Measurements from ENCODE around the gene KCTD2.

Gene KCTD2

GRCh38 chr17:75078284-75079022 is 31.4 kb downstream of the KCTD2 start:
- peak in 1 of 2 donors; percentile 13 for DNase-seq

- no peak for DNase-seq
Measured at GRCh38 chr17:75079023-75079373, 32.0 kb downstream of the KCTD2 start.

- DNase-seq: no peak
Measured at GRCh38 chr17:75081611-75082540, 34.9 kb downstream of the KCTD2 start.

GRCh38 chr17:75082683-75083082 is 35.7 kb downstream of the KCTD2 start:
- no peak for DNase-seq

- DNase-seq: no peak
Measured at GRCh38 chr17:75084039-75084660, 37.1 kb downstream of the KCTD2 start.

GRCh38 chr17:75086496-75087181 is 39.6 kb downstream of the KCTD2 start:
- DNase-seq: no peak

DNA sequence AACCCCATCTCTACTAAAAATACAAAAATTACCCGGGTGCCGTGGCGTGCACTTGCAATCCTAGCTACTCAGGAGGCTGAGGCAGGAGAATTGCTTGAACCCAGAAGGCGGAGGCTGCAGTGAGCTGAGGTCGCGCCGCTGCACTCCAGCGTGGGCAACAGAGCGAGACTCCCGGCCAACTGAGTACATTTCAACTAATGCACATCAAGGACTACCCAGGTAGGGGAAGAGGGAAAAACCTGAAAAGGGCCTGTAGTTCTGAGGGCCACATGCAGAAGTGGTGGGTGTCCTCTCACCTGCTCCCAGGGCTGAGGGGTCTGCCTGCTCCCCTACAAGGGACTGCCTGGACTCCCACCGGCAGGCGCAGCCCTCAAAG is 40.1 kb downstream of the KCTD2 start:
- no peak for DNase-seq

DNA sequence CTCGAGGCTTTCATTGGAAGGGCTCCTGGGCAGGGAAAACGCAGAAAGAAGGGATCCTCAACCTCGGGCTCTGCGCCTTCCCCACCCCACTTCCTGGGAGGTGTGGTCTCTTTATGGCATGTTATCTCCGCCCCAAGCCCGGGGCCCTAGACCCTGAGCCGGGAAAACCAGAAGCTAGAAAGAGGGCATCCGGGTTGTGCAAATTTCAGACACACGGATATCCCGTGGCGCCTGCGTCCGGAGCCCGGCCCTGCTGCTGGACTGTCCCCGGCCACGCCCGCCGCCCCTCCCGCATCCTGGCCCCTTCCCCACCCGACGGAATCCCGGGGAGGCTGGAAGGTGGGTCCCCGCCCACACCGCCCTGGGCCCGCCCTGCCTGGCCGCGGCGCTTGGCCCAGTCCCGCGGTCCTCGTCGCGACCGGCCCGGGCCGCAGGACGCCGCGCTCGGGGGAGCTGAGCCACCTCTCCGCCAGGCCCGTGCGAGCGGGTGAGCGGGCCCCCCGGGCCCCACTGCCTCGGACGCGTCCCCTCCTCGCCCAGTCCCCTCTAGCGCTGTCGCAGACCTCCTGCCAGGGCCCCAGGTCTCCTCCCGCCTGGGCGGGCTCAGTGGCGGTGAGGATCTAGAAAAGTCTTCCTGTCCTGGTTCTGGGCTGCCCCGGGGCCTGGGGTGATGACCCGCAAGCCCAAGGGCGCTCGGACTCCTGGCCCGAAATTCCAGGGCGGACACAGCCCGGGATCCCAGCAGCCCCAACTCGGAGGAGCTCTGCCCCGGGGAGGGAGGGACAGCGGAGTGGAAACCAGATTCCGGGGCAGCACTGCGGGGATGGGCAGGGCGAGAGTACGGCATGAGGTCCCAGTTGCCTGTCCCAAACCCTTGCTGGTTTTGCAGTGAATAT is 40.8 kb downstream of the KCTD2 start, which contains the start of gene SLC16A5:
SLC16A5 (plus strand) TSS at position 397 of the 896 bp plus-strand sequence. CDS start 5,683 bp downstream, outside the sequence.
- DNase-seq: peak in 1 of 2 donors; percentile 33

- DNase-seq: peak in 1 of 2 donors; percentile 18
Measured at GRCh38 chr17:75088465-75089417, 41.7 kb downstream of the KCTD2 start.

DNA sequence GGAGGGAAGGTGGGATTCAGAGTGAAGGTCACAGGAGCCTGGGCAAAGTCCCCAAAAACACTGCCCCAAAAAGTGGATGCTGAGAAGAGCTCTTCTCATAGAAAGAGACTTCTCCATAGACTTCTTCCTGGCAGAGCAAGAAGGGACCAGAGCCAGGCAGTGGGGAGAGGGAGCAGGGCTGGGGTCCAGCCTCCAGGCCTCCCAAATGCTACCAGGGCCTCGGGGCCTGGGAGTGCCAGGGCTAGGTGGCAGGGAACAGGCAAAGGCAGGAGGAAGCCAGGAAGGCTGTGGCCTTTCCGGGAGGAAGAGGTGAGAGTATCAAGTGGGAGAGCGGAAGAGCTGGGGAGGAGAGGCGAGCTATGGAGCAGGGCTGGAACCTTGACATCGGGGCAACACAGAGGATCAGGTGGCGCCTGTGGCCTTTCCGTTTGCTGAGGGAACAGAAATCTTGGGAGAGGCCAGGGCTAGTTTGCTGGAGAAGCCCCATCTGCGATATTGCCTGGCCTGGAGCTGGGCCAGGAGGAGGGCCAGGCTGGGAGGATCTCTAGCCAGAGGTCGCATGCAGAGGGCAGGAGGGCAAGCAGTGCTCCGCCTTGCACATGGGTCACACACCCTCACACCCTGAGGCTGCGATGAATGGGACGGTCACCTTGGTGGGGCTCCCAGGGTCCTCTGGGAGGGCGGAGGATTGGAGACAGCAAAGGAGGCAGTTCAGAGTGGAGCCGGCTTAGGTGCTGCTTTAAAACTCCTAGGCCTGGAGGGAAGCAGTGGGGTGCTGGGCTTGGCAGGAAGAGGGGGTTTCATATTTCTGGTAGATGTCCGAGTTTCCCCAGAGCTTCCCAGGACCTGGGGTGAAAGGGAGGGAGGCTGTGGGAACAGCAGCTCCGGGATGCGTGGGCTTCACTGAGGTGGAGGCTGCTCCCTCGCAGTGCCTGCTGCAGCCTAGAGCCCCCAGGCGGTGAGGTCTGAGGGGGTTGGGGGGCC is 44.1 kb downstream of the KCTD2 start:
- no peak for DNase-seq

DNA sequence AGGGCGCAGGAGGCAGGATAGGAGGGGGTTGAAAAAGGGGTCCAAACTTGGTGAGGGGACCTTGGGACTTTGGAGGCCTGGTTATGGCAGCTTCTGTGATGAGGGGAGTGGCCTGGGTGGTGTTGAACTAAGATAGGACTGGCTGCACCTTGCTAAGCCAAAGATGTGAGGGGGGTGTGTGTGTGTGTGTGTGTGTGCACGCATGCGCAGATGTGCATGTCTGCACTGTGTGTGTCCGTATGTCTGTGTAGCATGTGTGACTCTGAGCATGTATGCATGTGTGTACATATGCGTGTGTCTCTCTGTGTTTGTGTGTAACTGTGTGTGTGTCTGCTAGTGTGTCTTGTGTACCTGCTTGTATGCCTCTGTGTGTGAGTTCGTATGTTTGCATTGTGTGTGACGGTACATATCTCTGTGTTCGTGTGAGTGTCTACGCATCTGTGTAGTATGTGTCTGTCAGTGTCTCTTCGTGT is 44.9 kb downstream of the KCTD2 start:
- no peak for DNase-seq

DNA sequence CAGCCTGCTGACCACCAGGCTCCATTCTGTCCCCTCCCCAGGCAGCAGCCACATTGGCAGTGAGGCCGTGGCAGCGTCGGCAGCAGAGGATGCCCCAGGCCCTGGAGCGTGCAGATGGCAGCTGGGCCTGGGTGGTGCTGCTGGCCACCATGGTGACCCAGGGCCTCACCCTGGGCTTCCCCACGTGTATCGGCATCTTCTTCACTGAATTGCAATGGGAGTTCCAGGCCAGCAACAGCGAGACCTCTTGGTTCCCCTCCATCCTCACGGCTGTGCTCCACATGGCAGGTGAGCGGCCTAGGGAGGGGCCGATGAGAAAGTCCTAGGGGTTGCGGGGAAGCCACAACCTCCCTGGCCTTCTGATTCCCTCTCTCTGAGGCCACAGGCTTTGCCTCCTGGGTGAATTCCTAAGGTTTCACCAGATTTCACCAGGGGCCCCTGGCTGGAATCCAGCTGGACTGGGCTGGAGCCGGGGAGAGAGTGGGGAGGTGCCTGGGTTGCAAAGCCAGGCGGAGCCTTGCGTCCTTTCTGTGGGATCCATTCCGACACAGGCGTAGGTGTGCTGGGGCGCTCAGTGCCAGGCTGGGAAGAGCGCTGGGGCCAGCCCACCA is 46.6 kb downstream of the KCTD2 start:
- DNase-seq: no peak

GRCh38 chr17:75094871-75095399 is 47.9 kb downstream of the KCTD2 start:
- no peak for DNase-seq

DNA sequence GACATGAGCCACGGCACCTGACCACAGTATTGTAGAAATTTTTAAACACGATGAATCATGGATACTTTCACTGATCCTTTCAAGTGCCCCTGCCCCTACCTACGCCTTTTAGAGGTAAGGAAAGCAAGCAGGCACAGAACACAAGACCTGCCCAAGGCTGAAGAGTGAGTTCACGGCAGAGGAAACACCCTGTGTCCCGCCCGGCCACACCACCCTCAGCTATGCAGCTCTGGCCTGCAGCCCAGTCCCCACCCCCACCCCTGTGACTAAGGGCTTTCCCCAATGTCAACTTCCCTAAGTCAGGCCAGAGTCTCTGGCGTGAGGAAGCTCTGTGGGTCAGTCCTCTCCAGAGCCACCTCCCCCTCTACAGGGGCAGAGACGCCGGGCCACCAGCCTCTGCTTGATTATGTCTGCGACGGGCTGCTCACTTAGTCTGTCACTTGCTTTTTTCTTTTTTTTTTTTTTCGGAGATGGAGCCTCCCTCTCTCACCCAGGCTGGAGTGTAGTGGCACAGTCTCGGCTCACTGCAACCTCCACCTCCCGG is 49.1 kb downstream of the KCTD2 start:
- DNase-seq: no peak

GRCh38 chr17:75097865-75098264 is 50.8 kb downstream of the KCTD2 start:
- no peak for DNase-seq

- DNase-seq: no peak
Measured at GRCh38 chr17:75098861-75099260, 51.8 kb downstream of the KCTD2 start.

DNA sequence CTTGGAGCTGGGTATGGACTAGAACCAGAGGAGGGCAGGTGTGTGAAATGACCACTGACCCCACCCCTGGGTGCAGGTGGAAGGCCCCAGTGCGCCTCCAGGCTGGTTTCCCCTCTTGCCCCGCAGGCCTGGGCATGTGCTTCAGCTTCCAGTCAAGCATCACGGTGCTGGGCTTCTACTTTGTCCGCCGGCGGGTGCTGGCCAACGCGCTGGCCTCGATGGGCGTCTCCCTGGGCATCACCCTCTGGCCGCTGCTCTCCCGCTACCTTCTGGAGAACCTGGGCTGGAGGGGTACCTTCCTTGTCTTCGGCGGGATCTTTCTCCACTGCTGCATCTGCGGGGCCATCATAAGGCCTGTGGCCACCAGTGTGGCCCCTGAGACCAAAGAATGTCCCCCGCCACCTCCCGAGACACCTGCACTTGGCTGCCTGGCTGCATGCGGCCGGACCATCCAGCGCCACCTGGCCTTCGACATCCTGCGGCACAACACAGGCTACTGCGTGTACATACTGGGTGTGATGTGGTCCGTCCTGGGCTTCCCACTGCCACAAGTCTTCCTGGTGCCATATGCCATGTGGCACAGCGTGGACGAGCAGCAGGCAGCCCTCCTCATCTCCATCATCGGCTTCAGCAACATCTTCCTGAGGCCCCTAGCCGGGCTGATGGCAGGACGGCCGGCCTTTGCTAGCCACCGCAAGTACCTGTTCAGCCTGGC is 53.0 kb downstream of the KCTD2 start:
- DNase-seq: no peak
